Measurements from ENCODE around the gene DARS1.

Gene DARS1

DNA sequence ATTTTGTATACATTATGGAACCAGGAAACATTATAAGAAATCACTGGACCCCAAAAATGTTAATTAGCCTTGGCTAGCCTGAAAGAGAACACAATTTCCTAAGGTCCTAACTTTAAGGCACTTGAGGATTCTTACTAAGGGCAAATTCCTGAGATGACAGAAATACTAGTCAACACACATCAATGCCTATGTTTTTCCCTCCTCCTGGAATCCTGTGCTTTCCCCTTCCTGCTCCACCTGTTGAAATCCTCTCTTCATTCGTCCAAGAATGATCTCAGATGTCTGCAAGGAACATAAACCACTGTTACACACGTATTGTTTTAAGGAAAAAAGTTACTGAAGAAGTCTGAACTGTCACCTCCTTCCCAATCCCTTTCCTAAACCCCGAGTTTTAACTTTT lies 21.2 kb upstream of the DARS1 start:
- no peaks in the 10 kb centered on the region for H3K9me3 ChIP-seq
- H3K27me3 ChIP-seq: no peaks in the 10 kb centered on the region
- H3K36me3 ChIP-seq: no peaks in the 10 kb centered on the region
- no peaks in the 10 kb centered on the region for H3K4me1 ChIP-seq
- no peak overlapping the region for H3K4me3 ChIP-seq (ENCODE audit: low read depth, low read length)
- no peak for DNase-seq
- no peak for TF ChIP-seq CTCF (IDR thresholded peaks at IDR 0.05; ENCODE audit: low read depth, low read length)

GRCh38 chr2:136005462-136006196 lies 20.2 kb upstream of the DARS1 start:
- no peak for TF ChIP-seq CTCF (IDR thresholded peaks at IDR 0.05; ENCODE audit: low read depth, low read length)
- no peaks in the 10 kb centered on the region for H3K27me3 ChIP-seq
- no peak for DNase-seq

GRCh38 chr2:136004965-136005364 lies 19.5 kb upstream of the DARS1 start:
- Histone ChIP-seq H3K27me3 (no peaks in the 10 kb centered on the region), H3K9me3 (no peaks in the 10 kb centered on the region), H3K4me3 (ENCODE audit: low read depth, low read length) (no peak overlapping the region), H3K4me1 (no peaks in the 10 kb centered on the region), H3K36me3 (no peaks in the 10 kb centered on the region)
- TF ChIP-seq CTCF (IDR thresholded peaks at IDR 0.05; ENCODE audit: low read depth, low read length): no peak
- DNase-seq: no peak

More at GRCh38 chr2:136005462-136006196, 20.2 kb upstream of the DARS1 start:
- Histone ChIP-seq H3K9me3 (no peaks in the 10 kb centered on the region), H3K4me1 (no peaks in the 10 kb centered on the region), H3K36me3 (no peaks in the 10 kb centered on the region), H3K4me3 (ENCODE audit: low read depth, low read length) (no peak overlapping the region)

GRCh38 chr2:136001131-136001530 lies 15.7 kb upstream of the DARS1 start:
- H3K4me1 ChIP-seq: no peaks in the 10 kb centered on the region
- H3K27me3 ChIP-seq: no peaks in the 10 kb centered on the region
- TF ChIP-seq CTCF (IDR thresholded peaks at IDR 0.05; ENCODE audit: low read depth, low read length): no peak

DNA sequence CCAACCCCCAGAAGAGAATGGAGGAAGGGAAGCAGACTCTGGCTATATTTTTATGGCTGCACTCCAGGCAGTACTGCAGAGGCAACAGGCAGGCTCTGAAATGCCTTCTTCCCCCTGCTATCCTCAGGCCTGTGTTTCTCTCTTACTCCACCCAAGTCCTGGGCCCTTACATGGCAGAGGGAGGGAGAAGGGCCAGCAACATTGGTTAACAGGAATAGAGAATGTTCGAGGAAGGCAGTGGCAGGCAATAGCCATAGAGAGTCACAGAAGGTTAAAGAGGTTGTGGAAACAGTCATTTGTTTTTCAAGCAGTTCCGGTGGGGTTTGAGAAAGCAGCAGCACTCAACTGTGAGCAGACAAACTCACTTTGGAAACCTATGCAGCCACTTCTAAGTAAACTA lies 15.1 kb upstream of the DARS1 start:
- H3K27me3 ChIP-seq: no peaks in the 10 kb centered on the region
- no peak overlapping the region for H3K4me3 ChIP-seq (ENCODE audit: low read depth, low read length)
- no peak for TF ChIP-seq CTCF (IDR thresholded peaks at IDR 0.05; ENCODE audit: low read depth, low read length)
- no peaks in the 10 kb centered on the region for H3K4me1 ChIP-seq
- no peak for DNase-seq
- H3K36me3 ChIP-seq: no peaks in the 10 kb centered on the region
- no peaks in the 10 kb centered on the region for H3K9me3 ChIP-seq

More at GRCh38 chr2:136001131-136001530, 15.7 kb upstream of the DARS1 start:
- H3K4me3 ChIP-seq (ENCODE audit: low read depth, low read length): no peak overlapping the region
- DNase-seq: no peak
- no peaks in the 10 kb centered on the region for H3K9me3 ChIP-seq
- H3K36me3 ChIP-seq: no peaks in the 10 kb centered on the region

GRCh38 chr2:135999899-136000298 lies 14.5 kb upstream of the DARS1 start:
- no peak for DNase-seq
- no peak for TF ChIP-seq CTCF (IDR thresholded peaks at IDR 0.05; ENCODE audit: low read depth, low read length)
- Histone ChIP-seq H3K4me3 (ENCODE audit: low read depth, low read length) (no peak overlapping the region), H3K27me3 (no peaks in the 10 kb centered on the region), H3K9me3 (no peaks in the 10 kb centered on the region), H3K4me1 (no peaks in the 10 kb centered on the region), H3K36me3 (no peaks in the 10 kb centered on the region)
